ENCODE results near the gene NOTCH2.

Gene NOTCH2

DNA sequence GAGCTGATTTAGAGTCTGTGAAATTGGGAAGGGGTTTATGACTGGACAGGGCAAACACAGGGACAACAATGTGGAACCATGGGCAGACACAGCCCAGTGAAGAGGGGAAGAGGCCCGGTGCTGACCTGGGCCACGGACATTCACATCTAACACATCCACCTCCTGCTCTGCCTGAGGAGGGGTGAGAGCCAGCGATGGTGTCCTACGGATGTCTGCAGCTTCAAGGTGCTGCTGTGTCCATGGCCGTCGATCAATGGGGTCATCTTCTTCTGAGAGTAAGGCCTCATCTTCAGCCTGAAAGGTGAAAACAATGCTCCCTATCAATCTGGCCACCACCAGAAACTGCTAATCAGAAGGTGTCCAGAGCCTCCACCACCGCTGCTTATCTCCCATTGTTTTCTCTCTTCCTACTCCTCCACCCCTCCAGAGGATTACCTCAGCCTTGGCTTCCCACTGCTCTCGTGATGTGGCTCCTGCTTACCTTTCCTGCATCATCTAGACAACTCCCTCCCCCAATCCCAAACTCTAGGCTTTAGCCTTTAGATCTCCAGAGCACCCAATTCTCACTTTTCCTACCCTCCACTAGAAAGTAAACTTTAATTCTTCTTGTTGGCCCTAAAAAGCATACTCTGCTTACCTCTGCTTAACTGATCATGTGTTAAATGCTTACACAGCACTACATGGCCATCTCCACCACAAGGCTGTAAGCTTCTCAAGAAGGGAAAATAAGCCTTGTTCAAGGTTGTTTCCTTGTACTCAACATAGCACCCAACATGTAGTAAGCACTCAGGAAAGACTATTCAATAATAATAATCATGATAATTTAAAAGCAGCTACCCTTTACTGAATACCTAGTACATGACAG, 149.1 kb downstream of the NOTCH2 start:
- Histone ChIP-seq H3K36me3 (ENCODE audit: control insufficient read depth in 2 of 2, insufficient read depth in 1 of 2, low read length in 2 of 2) (peaks cover 19 to 100% of the 10 kb centered on the region in 2 experiments), H3K4me3 (ENCODE audit: low read depth, low read length) (no peak overlapping the region), H3K4me1 (ENCODE audit: control insufficient read depth, insufficient read depth, low read length) (no peaks in the 10 kb centered on the region), H3K27ac (ENCODE audit: extremely low read depth, low read depth, low read length) (no peak overlapping the region), H3K9me3 (ENCODE audit: control insufficient read depth, insufficient read depth, low read depth, low read length) (no peaks in the 10 kb centered on the region)
- TF ChIP-seq ZFHX2 (tag by site-specific recombination; conservative IDR thresholded peaks at IDR 0.05) (0 out of 2 replicates have a peak, but pooled peaks have one; percentile 15), EGR2 (tag by site-specific recombination; IDR thresholded peaks at IDR 0.05; ENCODE audit: low read depth) (peak; percentile 73), ZNF843 (tag by site-specific recombination; IDR thresholded peaks at IDR 0.05) (no peak)
- ChIA-PET CTCF (interaction anchor here (0.5 kb wide), 1 partner anchor 9 kb away, joined by 4 read pairs; no protein-coding TSS in a partner anchor), POLR2A (no interaction called here)

DNA sequence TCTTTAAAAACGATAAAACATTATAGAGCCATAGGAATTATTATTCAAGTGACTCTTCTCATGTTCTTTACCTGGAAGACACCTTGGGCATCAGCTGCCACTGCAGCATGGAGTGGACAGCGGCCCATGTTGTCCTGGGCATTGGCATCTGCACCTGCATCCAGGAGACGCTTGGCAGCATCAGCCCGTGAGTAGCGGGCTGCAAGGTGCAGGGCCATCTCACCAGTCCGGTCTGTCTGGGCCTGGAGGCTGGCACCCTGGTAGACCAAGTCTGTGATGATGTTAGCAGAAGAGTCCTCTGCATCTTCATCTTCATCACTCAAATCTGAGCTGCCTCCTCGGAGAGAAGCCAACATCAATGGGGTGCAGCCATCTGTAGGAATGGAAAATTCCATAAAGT, 150.2 kb downstream of the NOTCH2 start:
- Histone ChIP-seq H3K9me3 (ENCODE audit: control insufficient read depth, insufficient read depth, low read depth, low read length) (no peaks in the 10 kb centered on the region), H3K36me3 (ENCODE audit: control insufficient read depth in 2 of 2, insufficient read depth in 1 of 2, low read length in 2 of 2) (peaks cover 22 to 100% of the 10 kb centered on the region in 2 experiments), H3K4me3 (ENCODE audit: low read depth, low read length) (no peak overlapping the region), H3K27ac (ENCODE audit: extremely low read depth, low read depth, low read length) (no peak overlapping the region), H3K4me1 (ENCODE audit: control insufficient read depth, insufficient read depth, low read length) (no peaks in the 10 kb centered on the region)
- ChIA-PET CTCF (interaction anchor here (0.5 to 0.7 kb wide), 2 partner anchors 33 to 312 kb away, joined by 4 to 6 read pairs; no protein-coding TSS in a partner anchor), POLR2A (no interaction called here)
- TF ChIP-seq ZNF610 (tag by site-specific recombination; IDR thresholded peaks at IDR 0.05; ENCODE audit: borderline replicate concordance) = no peak
- TF ChIP-seq ZNF560 (tag by site-specific recombination; IDR thresholded peaks at IDR 0.05; ENCODE audit: borderline replicate concordance) = no peak

DNA sequence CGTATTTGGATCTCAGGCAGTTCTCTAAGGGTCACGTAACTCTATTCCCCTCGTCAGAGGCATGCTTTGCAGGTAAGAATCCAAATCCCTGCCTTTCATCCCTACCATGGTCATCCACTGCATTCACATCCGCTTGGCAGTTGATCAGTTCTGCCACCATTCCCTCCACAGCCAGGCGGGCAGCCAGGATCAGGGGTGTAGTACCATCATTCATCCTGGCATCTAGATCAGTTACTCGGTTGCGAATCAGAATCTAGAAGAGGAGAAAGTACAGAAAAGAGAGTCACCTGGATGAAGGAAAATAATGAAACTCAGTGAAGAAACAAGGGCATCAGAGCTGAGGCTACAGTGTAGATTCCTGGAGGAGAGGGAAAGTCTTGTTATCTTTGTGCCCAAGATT, 151.2 kb downstream of the NOTCH2 start:
- H3K36me3 ChIP-seq (ENCODE audit: control insufficient read depth in 2 of 2, insufficient read depth in 1 of 2, low read length in 2 of 2) = peaks cover 22 to 100% of the 10 kb centered on the region in 2 experiments
- CTCF ChIA-PET = interaction anchor here (0.7 kb wide), 1 partner anchor 306 kb away, joined by 3 read pairs; no protein-coding TSS in a partner anchor
- TF ChIP-seq ZNF521 (tag by site-specific recombination; IDR thresholded peaks at IDR 0.05) (no peak), ZNF433 (tag by site-specific recombination; IDR thresholded peaks at IDR 0.05; ENCODE audit: low read depth) (no peak), ZNF654 (tag by site-specific recombination; IDR thresholded peaks at IDR 0.05; ENCODE audit: low read depth) (no peak), GLI2 (tag by site-specific recombination; IDR thresholded peaks at IDR 0.05; ENCODE audit: borderline replicate concordance, low read depth) (no peak), ZBTB17 (tag by site-specific recombination; IDR thresholded peaks at IDR 0.05) (no peak), SETDB1 (IDR thresholded peaks at IDR 0.05; ENCODE audit: insufficient read length, low read length) (no peak)
- TF ChIP-seq, protein P1, sequence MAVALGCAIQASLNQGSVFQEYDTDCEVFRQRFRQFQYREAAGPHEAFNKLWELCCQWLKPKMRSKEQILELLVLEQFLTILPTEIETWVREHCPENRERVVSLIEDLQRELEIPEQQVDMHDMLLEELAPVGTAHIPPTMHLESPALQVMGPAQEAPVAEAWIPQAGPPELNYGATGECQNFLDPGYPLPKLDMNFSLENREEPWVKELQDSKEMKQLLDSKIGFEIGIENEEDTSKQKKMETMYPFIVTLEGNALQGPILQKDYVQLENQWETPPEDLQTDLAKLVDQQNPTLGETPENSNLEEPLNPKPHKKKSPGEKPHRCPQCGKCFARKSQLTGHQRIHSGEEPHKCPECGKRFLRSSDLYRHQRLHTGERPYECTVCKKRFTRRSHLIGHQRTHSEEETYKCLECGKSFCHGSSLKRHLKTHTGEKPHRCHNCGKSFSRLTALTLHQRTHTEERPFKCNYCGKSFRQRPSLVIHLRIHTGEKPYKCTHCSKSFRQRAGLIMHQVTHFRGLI (tag by site-specific recombination; IDR thresholded peaks at IDR 0.05) = no peak
- TF ChIP-seq, protein P2, sequence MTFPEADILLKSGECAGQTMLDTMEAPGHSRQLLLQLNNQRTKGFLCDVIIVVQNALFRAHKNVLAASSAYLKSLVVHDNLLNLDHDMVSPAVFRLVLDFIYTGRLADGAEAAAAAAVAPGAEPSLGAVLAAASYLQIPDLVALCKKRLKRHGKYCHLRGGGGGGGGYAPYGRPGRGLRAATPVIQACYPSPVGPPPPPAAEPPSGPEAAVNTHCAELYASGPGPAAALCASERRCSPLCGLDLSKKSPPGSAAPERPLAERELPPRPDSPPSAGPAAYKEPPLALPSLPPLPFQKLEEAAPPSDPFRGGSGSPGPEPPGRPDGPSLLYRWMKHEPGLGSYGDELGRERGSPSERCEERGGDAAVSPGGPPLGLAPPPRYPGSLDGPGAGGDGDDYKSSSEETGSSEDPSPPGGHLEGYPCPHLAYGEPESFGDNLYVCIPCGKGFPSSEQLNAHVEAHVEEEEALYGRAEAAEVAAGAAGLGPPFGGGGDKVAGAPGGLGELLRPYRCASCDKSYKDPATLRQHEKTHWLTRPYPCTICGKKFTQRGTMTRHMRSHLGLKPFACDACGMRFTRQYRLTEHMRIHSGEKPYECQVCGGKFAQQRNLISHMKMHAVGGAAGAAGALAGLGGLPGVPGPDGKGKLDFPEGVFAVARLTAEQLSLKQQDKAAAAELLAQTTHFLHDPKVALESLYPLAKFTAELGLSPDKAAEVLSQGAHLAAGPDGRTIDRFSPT (tag by site-specific recombination; IDR thresholded peaks at IDR 0.05) = no peak
- POLR2A ChIA-PET = interaction anchor here (1.2 kb wide), 1 partner anchor 27 kb away, joined by 3 read pairs; no protein-coding TSS in a partner anchor
- no peaks in the 10 kb centered on the region for H3K9me3 ChIP-seq (ENCODE audit: control insufficient read depth, insufficient read depth, low read depth, low read length)
- no peak overlapping the region for H3K27ac ChIP-seq (ENCODE audit: extremely low read depth, low read depth, low read length)
- H3K4me3 ChIP-seq (ENCODE audit: low read depth, low read length) = no peak overlapping the region
- no peaks in the 10 kb centered on the region for H3K4me1 ChIP-seq (ENCODE audit: control insufficient read depth, insufficient read depth, low read length)
